HG03045 (cell line): ENCODE data around the gene GALNTL6.
A peak's percentile ranks its signal among the peaks of the same experiment; 100 is the strongest.

Source experiments
- ATAC-seq: cut with Tn5 transposase; IDR thresholded peaks from one replicate; pipeline ENCODE4 v1.9.1; 2021; ENCODE audit warnings: mild to moderate bottlenecking, moderate library complexity; ENCODE audit not compliant: unreplicated experiment

The GALNTL6 gene

DNA sequence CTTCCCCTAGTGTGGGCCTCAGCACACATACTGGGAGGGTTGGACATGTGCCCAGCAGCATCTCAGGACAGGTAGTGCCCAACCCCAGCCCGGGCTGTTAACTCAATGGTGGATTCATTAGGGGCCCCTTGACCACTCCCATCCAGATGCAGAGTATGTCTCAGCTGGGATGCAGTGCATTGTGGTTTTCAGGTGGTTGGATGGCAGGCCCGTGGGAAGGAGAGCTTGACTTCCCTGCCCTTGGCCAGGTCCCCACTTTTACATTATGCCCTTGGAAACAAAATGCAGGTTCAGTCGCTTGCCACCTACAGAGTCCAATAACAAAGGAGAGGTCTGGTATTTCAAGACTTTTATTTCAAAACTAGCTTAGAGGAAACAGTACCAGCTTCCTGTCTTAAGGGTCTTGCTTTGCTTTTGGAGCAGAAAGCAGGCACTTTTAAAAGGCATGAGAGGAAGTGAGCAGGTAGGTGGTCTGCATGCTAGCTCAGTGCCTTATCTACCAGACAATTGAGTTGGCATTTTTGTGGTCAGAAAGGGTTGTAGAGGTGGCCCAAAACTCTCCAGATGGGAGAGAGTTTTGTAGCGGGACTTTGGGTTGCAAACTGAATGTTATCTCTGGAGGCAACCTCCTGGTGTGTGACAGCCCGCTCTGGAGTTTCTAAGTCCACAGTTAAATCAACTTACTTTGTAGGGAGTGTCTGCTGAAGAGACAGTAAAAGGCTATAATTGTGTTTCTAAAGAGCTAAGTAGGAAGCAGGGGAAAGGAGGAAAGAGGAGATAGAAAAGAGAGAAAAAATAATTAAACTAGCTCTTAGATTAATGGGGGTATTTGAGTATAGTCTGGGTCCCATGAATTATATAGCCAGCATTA is 171.0 kb downstream of the GALNTL6 start:
- ATAC-seq, result no peak

DNA sequence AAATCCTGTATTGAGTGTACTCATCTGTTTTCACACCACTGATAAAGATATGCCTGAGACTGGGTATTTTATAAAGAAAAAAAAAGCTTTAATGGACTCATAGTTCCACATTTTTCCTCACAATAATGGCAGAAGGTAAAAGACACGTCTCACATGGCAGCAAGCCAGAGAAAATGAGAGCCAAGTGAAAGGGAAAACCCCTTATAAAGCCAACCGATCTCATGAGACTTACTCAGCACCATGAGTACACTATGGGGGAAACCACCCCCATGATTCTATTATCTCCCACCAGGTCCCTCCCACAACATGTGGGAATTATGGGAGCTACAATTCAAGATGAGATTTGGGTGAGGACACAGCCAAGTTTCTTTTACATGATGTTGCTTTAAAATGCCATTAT is 171.9 kb downstream of the GALNTL6 start:
- no peak for ATAC-seq

DNA sequence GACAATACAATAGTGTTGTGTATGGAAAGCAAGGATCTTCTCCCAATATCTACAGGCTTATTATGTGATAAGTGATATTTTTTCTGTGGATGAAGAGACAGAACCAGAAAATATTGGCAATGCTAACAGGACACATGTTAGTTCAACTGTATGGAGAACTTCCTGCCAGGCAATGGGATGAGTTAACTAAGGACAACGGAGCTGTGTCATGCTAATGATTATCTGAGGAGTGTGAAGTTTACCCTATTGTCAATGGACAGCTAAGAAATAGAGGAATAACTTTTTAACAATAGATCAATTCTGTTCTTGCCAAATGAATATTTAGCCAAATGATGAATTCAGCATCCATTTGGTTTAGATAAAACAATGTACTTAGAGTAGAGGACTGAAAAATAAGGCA is 180.0 kb downstream of the GALNTL6 start:
- no peak for ATAC-seq

GRCh38 chr4:172007889-172008288 is 194.7 kb downstream of the GALNTL6 start:
- no peak for ATAC-seq

GRCh38 chr4:172009446-172010230 is 196.4 kb downstream of the GALNTL6 start:
- no peak for ATAC-seq

GRCh38 chr4:172011196-172011595 is 198.0 kb downstream of the GALNTL6 start:
- ATAC-seq, result no peak

GRCh38 chr4:172018358-172018757 is 205.2 kb downstream of the GALNTL6 start:
- no peak for ATAC-seq

GRCh38 chr4:172035562-172035961 is 222.4 kb downstream of the GALNTL6 start:
- ATAC-seq, result no peak

- ATAC-seq, result no peak
These were observed 227.6 kb downstream of the GALNTL6 start for GRCh38 chr4:172040766-172041165.

DNA sequence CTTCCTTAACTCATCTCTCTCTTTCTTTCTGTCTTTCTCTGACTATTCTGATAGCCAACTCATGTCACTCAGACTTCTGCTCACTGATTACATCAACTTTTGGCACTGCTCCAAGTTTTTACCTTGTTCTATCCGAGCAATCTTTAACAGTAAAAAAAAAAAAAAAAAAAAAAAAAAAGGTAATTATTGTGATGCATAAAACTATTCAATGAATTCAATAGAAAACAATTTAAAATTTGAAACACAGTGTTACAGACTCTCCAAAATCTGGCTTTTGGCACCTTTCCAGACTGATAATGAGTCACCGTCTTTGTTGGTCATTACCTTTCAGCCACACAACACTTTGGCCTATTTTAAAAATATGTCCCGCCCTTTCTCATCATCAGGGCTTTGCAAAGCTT is 229.5 kb downstream of the GALNTL6 start:
- ATAC-seq, result no peak

- no peak for ATAC-seq
These were observed 232.8 kb downstream of the GALNTL6 start for GRCh38 chr4:172045981-172046380.

- no peak for ATAC-seq
These were observed 235.5 kb downstream of the GALNTL6 start for GRCh38 chr4:172048666-172049065.

- no peak for ATAC-seq
These were observed 237.7 kb downstream of the GALNTL6 start for GRCh38 chr4:172050911-172051310.

DNA sequence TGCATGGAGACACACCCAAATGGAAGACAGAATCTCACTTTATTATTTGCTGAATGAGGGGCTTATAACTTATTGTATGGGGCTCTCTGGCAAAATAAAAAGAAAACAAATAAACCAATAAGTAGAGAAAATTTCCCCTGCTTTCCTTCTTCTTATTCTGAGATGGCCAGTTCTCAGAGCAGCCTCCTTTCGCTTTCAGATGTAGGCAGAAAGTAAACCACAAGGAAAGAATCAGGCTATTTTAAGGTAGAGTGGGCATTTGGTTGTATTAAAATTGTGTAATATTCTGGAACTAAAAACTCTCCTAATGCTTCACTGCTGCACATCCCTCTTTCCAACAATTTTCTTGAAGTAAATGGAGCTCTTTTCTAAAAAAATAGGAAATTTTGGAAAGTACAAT is 241.8 kb downstream of the GALNTL6 start:
- ATAC-seq, result peak; percentile 64

GRCh38 chr4:172055498-172055897 is 242.3 kb downstream of the GALNTL6 start:
- no peak for ATAC-seq

- ATAC-seq, result peak; percentile 60
These were observed 248.0 kb downstream of the GALNTL6 start for GRCh38 chr4:172061204-172061603.

GRCh38 chr4:172068506-172068905 is 255.3 kb downstream of the GALNTL6 start:
- no peak for ATAC-seq

- no peak for ATAC-seq
These were observed 260.4 kb downstream of the GALNTL6 start for GRCh38 chr4:172073590-172073989.

DNA sequence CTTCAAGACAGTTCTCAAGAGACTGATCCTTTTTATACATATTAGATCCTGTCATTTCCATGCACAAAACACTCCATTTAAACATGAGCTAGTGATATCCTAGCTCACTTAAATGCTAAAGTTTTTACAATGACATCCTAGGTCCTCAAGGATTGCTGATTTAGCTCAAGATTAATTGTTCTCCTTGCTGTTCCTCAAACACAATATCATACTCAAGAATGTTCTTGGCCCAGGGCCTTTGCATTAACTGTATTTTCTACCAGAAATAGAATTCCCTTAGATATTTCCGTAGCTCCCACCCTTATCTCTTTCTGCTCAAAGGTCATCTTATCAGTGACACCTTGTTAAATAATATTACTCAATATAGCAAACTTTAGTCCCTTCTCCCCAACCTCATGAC is 270.1 kb downstream of the GALNTL6 start:
- no peak for ATAC-seq

- no peak for ATAC-seq
These were observed 275.4 kb downstream of the GALNTL6 start for GRCh38 chr4:172088556-172088955.

- ATAC-seq, result no peak
These were observed 282.0 kb downstream of the GALNTL6 start for GRCh38 chr4:172095161-172095560.

GRCh38 chr4:172096786-172097185 is 283.6 kb downstream of the GALNTL6 start:
- ATAC-seq, result no peak
